Muscle of leg (tissue), 11 donors: ENCODE data around the gene TRAK2. TPM values are rescaled to one million over a fixed set of nuclear protein-coding genes. Genes with fewer than 3 reads are reported as not detected.

Experiments
- DNase-seq: peaks from one replicate; pipeline ENCODE4 v3.0.0; 2013
- H3K27ac ChIP-seq: one replicate; pipeline ENCODE4 v1.5.1; 2013; ENCODE audit warnings: mild to moderate bottlenecking, low read length, control low read depth
- H3K27me3 ChIP-seq: one replicate; pipeline ENCODE4 v1.6.1; 2013; ENCODE audit warnings: low read length; ENCODE audit not compliant: control insufficient read depth, insufficient read depth
- H3K36me3 ChIP-seq: one replicate; pipeline ENCODE4 v1.6.1; 2013; ENCODE audit warnings: low read length; ENCODE audit not compliant: control insufficient read depth, insufficient read depth
- H3K4me1 ChIP-seq: one replicate; pipeline ENCODE4 v1.6.1; 2013; ENCODE audit warnings: low read length; ENCODE audit not compliant: control insufficient read depth, insufficient read depth
- H3K4me3 ChIP-seq: one replicate; pipeline ENCODE4 v1.5.1; 2013; ENCODE audit warnings: low read length, control low read depth
- H3K9me3 ChIP-seq: replicated peaks from 2 replicates; pipeline ENCODE4 v1.6.1; 2013; ENCODE audit warnings: low read depth, low read length; ENCODE audit not compliant: control insufficient read depth
- WGBS: methylation state at CpG from one replicate; pipeline ENCODE4 v1.1.5; 2013; ENCODE audit warnings: missing lambda C conversion rate; ENCODE audit not compliant: insufficient coverage; 5-methylcytosine and 5-hydroxymethylcytosine counted together
- polyA plus RNA-seq, 8 donors: library from polyadenylated mRNA; unstranded; fragments of 120-200 nt; gene quantifications; one replicate each; pipeline versions ENCODE4 v1.2.1 to v1.2.3, GENCODE V29; 2013; ENCODE audit warnings: inconsistent platforms in 1 of 8, low replicate concordance in 1 of 8; ENCODE audit not compliant: insufficient read length in 8 of 8, insufficient read depth in 1 of 8
- total RNA-seq: library from RNA; stranded (reverse); fragments of 120-200 nt; gene quantifications from one replicate; pipeline ENCODE4 v1.2.4, GENCODE V29; 2013

TRAK2 gene
- total and polyA plus RNA-seq, 9 donors, result 18.9 to 33.8 (median 25.7) TPM

DNA sequence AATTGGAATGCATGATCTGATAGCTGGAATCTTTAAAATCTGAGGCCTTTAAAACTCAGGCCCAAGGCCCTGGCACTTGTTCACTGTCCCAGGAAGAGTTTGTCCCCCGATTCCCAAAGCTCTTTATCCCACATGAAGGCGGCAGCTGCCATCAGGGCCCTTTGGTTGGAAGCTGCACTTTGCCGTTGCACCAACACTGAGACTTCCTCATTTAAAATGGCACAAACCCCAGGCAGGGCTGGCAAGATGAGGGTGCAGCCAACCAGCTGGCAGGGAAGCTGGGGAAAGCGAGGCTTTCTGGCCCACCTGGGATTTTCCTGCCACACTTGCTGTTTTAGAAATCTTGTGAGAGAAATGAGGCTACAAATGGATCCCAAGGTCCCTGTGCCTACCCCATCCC lies 100.4 kb downstream of the TRAK2 start:
- H3K27me3 ChIP-seq, result no peaks in the 10 kb centered on the region
- no peak overlapping the region for H3K27ac ChIP-seq
- peaks cover 4% of the 10 kb centered on the region for H3K36me3 ChIP-seq
- H3K4me3 ChIP-seq, result no peak overlapping the region
- no peaks in the 10 kb centered on the region for H3K9me3 ChIP-seq
- H3K4me1 ChIP-seq, result peaks cover 11% of the 10 kb centered on the region
- WGBS, result 88% methylated on average over 4 of the region's 4 CpGs
- no peak for DNase-seq

DNA sequence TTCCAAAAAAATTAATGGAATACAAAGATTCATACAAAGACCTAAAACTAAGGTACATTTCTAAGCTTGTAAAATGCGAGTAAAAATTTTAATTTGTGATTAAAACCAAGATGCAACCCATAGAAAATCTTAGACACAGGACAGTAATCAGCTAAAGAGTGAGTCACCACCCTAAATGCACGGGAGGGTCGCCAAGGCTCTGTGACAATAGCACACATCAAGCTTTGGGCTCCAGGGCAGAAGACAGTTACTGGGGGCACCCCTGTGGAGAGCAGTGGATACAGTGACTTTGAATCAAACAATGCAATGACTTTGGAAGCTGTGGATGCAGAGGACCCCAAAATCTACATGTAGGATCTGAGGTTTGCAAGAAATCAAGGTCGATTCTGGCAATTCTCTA lies 101.7 kb downstream of the TRAK2 start:
- Histone ChIP-seq H3K36me3 (peaks cover 4% of the 10 kb centered on the region), H3K27ac (no peak overlapping the region), H3K9me3 (no peaks in the 10 kb centered on the region), H3K27me3 (no peaks in the 10 kb centered on the region), H3K4me3 (no peak overlapping the region), H3K4me1 (peaks cover 14% of the 10 kb centered on the region)
- DNase-seq, result no peak
- 60% methylated on average over 2 of the region's 4 CpGs for WGBS

DNA sequence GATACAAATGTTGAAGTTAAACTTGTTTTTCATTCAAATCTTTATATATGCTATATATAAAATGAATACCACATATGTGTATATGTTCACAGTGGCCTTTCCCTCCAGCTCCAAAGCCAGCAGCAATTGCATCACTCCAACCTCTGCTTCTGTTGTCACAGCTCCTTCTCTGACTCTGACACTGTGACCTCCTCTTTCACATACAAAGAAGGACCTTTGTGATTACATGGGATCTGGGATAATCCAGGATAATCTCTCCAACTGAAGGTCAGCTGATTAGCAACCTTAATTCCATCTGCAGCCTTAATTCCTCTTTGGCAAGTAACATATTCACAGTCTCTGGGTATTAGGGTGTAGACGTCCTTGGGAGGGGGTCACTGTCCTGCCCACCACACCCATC lies 102.5 kb downstream of the TRAK2 start:
- Histone ChIP-seq H3K27me3 (no peaks in the 10 kb centered on the region), H3K4me3 (no peak overlapping the region), H3K9me3 (no peaks in the 10 kb centered on the region), H3K36me3 (peaks cover 4% of the 10 kb centered on the region), H3K27ac (no peak overlapping the region), H3K4me1 (peaks cover 14% of the 10 kb centered on the region)
- no CpG with 5 or more reads among the region's 1 CpG for WGBS
- DNase-seq, result no peak

DNA sequence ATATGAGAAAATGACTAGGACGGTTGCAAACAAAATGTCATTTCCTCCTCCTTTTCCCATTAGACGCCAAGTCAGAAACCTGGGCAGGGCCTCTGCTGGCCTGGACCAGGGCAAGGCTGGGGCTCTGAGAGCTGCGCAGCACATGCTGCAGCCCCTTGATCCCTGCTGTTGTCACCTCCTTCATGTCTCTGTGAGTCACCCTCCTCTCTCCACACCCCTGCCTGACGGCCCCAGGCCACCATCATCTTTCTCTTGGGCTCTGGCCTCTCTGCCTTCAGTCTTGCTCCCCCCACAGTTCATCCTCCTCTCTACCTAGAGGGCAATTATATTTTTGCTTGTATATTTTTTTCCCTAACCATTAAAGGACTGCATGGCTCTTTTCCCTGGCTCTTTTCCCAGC lies 104.1 kb downstream of the TRAK2 start:
- H3K4me1 ChIP-seq, result peaks cover 14% of the 10 kb centered on the region
- no peaks in the 10 kb centered on the region for H3K9me3 ChIP-seq
- DNase-seq, result no peak
- no peak overlapping the region for H3K4me3 ChIP-seq
- H3K27ac ChIP-seq, result no peak overlapping the region
- H3K27me3 ChIP-seq, result no peaks in the 10 kb centered on the region
- WGBS, result 51% methylated on average over 3 of the region's 4 CpGs
- H3K36me3 ChIP-seq, result peaks cover 7% of the 10 kb centered on the region

DNA sequence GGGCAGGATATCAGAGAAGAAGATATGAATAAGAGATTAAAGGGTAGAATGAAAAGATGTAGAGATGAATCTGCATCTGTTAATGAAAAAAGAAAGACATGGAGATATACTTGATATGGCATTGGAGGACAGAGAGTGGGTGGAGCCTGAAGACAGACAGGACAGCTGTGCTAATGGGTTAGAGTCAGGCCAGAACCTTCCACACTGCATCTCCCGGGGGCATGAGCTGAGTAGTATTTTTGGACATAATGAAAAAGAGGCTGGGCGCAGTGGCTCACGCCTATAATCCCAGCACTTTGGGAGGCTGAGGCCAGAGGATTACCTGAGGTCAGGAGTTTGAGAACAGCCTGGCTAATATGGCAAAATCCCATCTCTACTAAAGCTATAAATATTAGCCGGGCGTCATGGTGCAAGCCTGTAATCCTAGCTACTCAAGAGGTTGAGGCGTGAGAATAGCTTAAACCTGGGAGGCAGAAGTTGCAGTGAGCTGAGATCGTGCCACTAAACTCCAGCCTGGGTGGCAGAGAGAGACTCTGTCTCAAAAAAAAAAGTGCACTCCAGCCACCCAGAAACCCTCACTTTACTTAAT lies 105.5 kb downstream of the TRAK2 start:
- Histone ChIP-seq H3K4me1 (peaks cover 14% of the 10 kb centered on the region), H3K4me3 (no peak overlapping the region), H3K36me3 (peaks cover 3% of the 10 kb centered on the region), H3K27me3 (no peaks in the 10 kb centered on the region), H3K27ac (no peak overlapping the region), H3K9me3 (peaks cover 2% of the 10 kb centered on the region)
- 80% methylated on average over 1 of the region's 7 CpGs for WGBS
- DNase-seq, result peak; percentile 60

DNA sequence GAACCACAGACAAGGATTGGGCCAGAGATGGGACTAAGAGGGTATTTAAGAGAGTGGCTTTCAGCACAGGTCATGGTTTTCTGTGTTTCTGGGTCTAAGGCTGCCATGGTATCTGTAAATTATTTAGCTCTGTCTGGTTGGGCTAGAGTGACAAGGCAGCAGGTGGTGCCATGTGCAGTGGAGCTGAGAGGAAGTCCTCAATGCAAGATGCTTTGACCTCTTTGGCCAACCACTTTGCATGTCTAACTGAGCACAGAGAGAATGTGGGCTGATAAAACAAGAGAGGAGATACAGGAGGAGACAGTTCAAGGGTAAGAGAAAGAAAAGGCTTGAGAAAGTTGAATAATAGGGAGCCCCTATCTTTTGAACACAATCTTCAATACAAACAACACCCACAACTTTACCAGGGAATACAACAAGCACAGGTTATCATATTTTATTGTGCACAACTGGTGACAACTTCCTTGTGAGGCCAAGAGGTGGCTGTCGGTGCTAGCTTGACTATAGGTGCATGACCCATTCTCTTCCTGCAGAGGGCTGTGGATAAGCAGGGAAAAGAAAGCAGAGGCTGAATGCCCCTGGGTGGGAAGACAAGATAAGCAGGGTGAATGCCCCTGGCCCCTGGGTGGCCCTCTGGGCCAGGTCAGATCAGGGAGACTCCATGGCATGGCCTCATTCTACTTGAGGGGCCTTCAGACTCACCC lies 106.4 kb downstream of the TRAK2 start:
- DNase-seq, result no peak
- H3K4me3 ChIP-seq, result no peak overlapping the region
- no peak overlapping the region for H3K27ac ChIP-seq
- H3K36me3 ChIP-seq, result peaks cover 3% of the 10 kb centered on the region
- H3K9me3 ChIP-seq, result peaks cover 2% of the 10 kb centered on the region
- peaks cover 14% of the 10 kb centered on the region for H3K4me1 ChIP-seq
- no peaks in the 10 kb centered on the region for H3K27me3 ChIP-seq
- WGBS, result no CpG with 5 or more reads among the region's 1 CpG

DNA sequence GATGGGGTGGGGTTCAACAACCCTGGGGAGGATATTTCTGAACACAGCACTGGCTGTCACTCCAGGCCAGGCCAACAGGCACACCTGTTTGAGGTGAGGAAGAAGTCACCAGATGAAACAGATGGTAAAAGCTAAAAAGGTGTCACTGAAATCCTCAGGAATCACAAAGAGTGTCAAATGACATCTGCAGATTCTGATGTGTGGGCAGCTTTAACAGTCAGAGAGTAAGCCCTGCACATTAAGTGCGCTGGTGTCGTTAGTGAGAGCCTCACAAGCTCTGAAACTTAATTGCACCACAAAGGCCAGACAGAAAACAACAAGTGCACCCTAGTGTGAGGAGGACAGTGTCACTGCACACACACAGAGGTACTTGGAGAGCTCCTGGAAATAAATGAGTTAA lies 107.7 kb downstream of the TRAK2 start:
- Histone ChIP-seq H3K27me3 (no peaks in the 10 kb centered on the region), H3K4me3 (no peak overlapping the region), H3K4me1 (peaks cover 14% of the 10 kb centered on the region), H3K36me3 (peaks cover 3% of the 10 kb centered on the region), H3K27ac (no peak overlapping the region), H3K9me3 (peaks cover 2% of the 10 kb centered on the region)
- 65% methylated on average over 2 of the region's 2 CpGs for WGBS
- no peak for DNase-seq

DNA sequence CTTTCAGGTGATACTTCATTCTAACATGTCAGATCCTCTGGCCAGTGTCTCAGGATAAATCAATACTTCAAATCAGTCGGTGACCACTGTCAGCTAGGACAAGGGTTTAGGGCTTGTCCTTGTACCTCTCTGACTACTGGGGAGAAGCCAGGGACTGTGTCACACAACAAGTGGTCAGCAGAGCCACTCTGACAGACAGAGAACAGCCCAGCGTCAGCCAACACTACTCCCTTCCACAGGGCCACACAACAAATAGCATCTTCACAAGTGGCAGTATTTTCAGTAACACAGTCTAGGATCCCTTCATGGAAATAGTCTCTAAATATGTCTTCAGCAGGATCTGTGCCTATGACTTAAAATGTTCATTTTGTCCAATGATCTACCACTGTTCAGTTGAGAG lies 108.3 kb downstream of the TRAK2 start:
- peaks cover 3% of the 10 kb centered on the region for H3K36me3 ChIP-seq
- DNase-seq, result no peak
- peaks cover 14% of the 10 kb centered on the region for H3K4me1 ChIP-seq
- H3K27me3 ChIP-seq, result no peaks in the 10 kb centered on the region
- WGBS, result 78% methylated on average over 1 of the region's 2 CpGs
- H3K27ac ChIP-seq, result no peak overlapping the region
- peaks cover 2% of the 10 kb centered on the region for H3K9me3 ChIP-seq
- no peak overlapping the region for H3K4me3 ChIP-seq

DNA sequence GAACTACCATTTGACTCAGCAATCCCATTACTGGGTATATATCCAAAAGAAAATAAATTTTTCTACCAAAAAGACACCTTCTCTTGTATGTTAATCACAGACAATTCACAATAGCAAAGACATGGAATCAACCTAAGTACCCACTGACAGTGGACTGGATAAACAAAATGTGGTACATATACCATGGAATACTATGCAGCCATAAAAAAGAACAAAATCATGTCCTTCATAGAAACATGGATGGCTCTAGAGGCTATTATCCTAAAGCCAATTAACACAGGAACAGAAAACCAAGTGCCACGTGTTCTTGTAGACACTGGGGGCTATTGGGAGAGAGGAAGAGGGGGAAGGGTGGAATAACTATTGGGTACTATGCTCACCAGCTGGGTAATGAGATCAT lies 121.8 kb downstream of the TRAK2 start:
- no peak overlapping the region for H3K27ac ChIP-seq
- no peak for DNase-seq

DNA sequence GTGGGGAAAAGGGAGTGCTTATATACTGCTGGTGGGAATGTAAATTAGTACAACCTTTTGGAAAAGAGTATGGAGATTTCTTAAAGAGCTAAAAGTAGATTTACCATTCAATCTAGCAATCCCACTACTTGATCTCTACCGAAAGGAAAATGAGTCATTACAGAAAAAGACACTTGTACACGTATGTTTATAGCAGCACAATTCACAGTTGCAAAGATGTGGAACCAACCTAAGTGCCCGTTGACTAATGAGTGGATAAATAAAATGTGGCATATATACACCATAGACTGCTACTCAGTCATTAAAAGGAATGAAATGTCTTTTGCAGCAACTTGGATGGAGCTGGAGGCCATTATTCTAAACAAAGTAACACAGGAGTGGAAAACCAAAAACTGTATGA lies 123.6 kb downstream of the TRAK2 start:
- H3K4me3 ChIP-seq, result no peak overlapping the region
- no peaks in the 10 kb centered on the region for H3K4me1 ChIP-seq
- no peak for DNase-seq
- no peak overlapping the region for H3K27ac ChIP-seq
- peaks cover 11% of the 10 kb centered on the region for H3K9me3 ChIP-seq
- WGBS, result no CpG with 5 or more reads among the region's 3 CpGs
- H3K36me3 ChIP-seq, result no peaks in the 10 kb centered on the region
- no peaks in the 10 kb centered on the region for H3K27me3 ChIP-seq

More for the DNA sequence above, 121.8 kb downstream of the TRAK2 start:
- H3K36me3 ChIP-seq, result no peaks in the 10 kb centered on the region
- H3K9me3 ChIP-seq, result peaks cover 3% of the 10 kb centered on the region
- no CpG with 5 or more reads among the region's 1 CpG for WGBS
- no peak overlapping the region for H3K4me3 ChIP-seq
- no peaks in the 10 kb centered on the region for H3K4me1 ChIP-seq
- no peaks in the 10 kb centered on the region for H3K27me3 ChIP-seq
